HEK293 (cell line): ENCODE results near the gene SOX13.

Experiments used
- CTCF ChIP-seq: fragments of 450-650 bp; formaldehyde crosslinking; IDR thresholded peaks from 2 replicates; pipeline ENCODE4 v1.5.1; 2016; ENCODE audit warnings: missing biosample characterization, missing genetic modification characterization
- ELK4 ChIP-seq: IDR thresholded peaks from 2 replicates; pipeline ENCODE4 v1.6.1; 2011; ENCODE audit warnings: mild to moderate bottlenecking, low read depth, low read length, borderline replicate concordance
- PRDM4 ChIP-seq: fragments of 450-650 bp; formaldehyde crosslinking; IDR thresholded peaks from 2 replicates; pipeline ENCODE4 v1.5.1; 2017; ENCODE audit warnings: missing biosample characterization, missing genetic modification characterization
- REST ChIP-seq: fragments of 450-650 bp; formaldehyde crosslinking; IDR thresholded peaks from 2 replicates; pipeline ENCODE4 v1.5.1; 2016; ENCODE audit warnings: missing biosample characterization, missing genetic modification characterization
- SP3 ChIP-seq: fragments of 450-650 bp; formaldehyde crosslinking; IDR thresholded peaks from 2 replicates; pipeline ENCODE4 v1.5.1; 2016; ENCODE audit warnings: missing biosample characterization, missing genetic modification characterization
- ZBTB21 ChIP-seq: fragments of 450-650 bp; formaldehyde crosslinking; IDR thresholded peaks from 2 replicates; pipeline ENCODE4 v1.5.1; 2017; ENCODE audit warnings: missing biosample characterization, missing genetic modification characterization
- ZBTB8A ChIP-seq: fragments of 450-650 bp; formaldehyde crosslinking; IDR thresholded peaks from 2 replicates; pipeline ENCODE4 v1.5.1; 2016; ENCODE audit warnings: missing biosample characterization, missing genetic modification characterization
- ZIC2 ChIP-seq: fragments of 450-650 bp; formaldehyde crosslinking; IDR thresholded peaks from 2 replicates; pipeline ENCODE4 v1.5.1; 2016; ENCODE audit warnings: missing biosample characterization, missing genetic modification characterization
- ZNF10 ChIP-seq: fragments of 450-650 bp; formaldehyde crosslinking; IDR thresholded peaks from 2 replicates; pipeline ENCODE4 v1.5.1; 2017; ENCODE audit warnings: missing biosample characterization, missing genetic modification characterization
- ZNF274 ChIP-seq, 2 experiments: fragments of 200-500 bp in 1 of 2; fragments of 450-650 bp in 1 of 2; sonication (Bioruptor generic) in 1 of 2; formaldehyde crosslinking in 1 of 2; IDR thresholded peaks; 2 replicates each; pipeline versions ENCODE4 v1.5.1 to v1.6.1; 2014 to 2016; ENCODE audit warnings: borderline replicate concordance in 1 of 2, inconsistent platforms in 1 of 2, low read length in 1 of 2, missing biosample characterization in 1 of 2, missing genetic modification characterization in 1 of 2
- ZNF341 ChIP-seq: fragments of 450-650 bp; formaldehyde crosslinking; IDR thresholded peaks from 2 replicates; pipeline ENCODE4; 2016; ENCODE audit warnings: low read depth, missing biosample characterization, missing genetic modification characterization
- ZNF366 ChIP-seq: fragments of 450-650 bp; formaldehyde crosslinking; conservative IDR thresholded peaks from 2 replicates; pipeline ENCODE4 v1.5.1; 2016; ENCODE audit warnings: missing biosample characterization, missing genetic modification characterization
- ZNF426 ChIP-seq: fragments of 450-650 bp; formaldehyde crosslinking; IDR thresholded peaks from 2 replicates; pipeline ENCODE4 v1.5.1; 2017; ENCODE audit warnings: missing biosample characterization, missing genetic modification characterization, mild to moderate bottlenecking, inconsistent platforms, moderate library complexity
- ZNF518A ChIP-seq: fragments of 450-650 bp; formaldehyde crosslinking; conservative IDR thresholded peaks from 2 replicates; pipeline ENCODE4 v1.5.1; 2016; ENCODE audit warnings: low read depth, missing biosample characterization, missing genetic modification characterization

GRCh38 chr1:204033306-204033705 is 39.6 kb upstream of the SOX13 start:
- no peak for TF ChIP-seq ELK4
- no peak for TF ChIP-seq CTCF
- no peak for TF ChIP-seq REST (tag by site-specific recombination)
- TF ChIP-seq ZNF10 (tag by site-specific recombination): no peak
- TF ChIP-seq PRDM4: no peak
- no peak for TF ChIP-seq ZBTB21 (tag by site-specific recombination)
- no peak for TF ChIP-seq ZNF274 (IDR thresholded peaks at IDR 0.05; ENCODE audit: low read length)
- no peak for TF ChIP-seq ZNF274 (tag by site-specific recombination; IDR thresholded peaks at IDR 0.05; ENCODE audit: borderline replicate concordance)
- no peak for TF ChIP-seq SP3 (tag by site-specific recombination)
- TF ChIP-seq ZNF366 (tag by site-specific recombination): no peak
- no peak for TF ChIP-seq ZBTB8A (tag by site-specific recombination)
- TF ChIP-seq ZNF426: no peak
- TF ChIP-seq ZNF518A: no peak
- no peak for TF ChIP-seq ZNF341 (tag by site-specific recombination)
- TF ChIP-seq ZIC2 (tag by site-specific recombination): no peak
